GM21381 (cell line): ENCODE measurements around the gene SEMA4D.
A peak's percentile ranks its signal among the peaks of the same experiment; 100 is the strongest.

Experiments
- ATAC-seq: cut with Tn5 transposase; IDR thresholded peaks from one replicate; pipeline ENCODE4 v1.9.1; 2021; ENCODE audit warnings: mild to moderate bottlenecking, moderate library complexity; ENCODE audit not compliant: unreplicated experiment

SEMA4D gene

GRCh38 chr9:89502671-89503070 is 4.8 kb upstream of the SEMA4D start:
- no peak for ATAC-seq

GRCh38 chr9:89502038-89502601 is 4.2 kb upstream of the SEMA4D start:
- ATAC-seq = no peak

DNA sequence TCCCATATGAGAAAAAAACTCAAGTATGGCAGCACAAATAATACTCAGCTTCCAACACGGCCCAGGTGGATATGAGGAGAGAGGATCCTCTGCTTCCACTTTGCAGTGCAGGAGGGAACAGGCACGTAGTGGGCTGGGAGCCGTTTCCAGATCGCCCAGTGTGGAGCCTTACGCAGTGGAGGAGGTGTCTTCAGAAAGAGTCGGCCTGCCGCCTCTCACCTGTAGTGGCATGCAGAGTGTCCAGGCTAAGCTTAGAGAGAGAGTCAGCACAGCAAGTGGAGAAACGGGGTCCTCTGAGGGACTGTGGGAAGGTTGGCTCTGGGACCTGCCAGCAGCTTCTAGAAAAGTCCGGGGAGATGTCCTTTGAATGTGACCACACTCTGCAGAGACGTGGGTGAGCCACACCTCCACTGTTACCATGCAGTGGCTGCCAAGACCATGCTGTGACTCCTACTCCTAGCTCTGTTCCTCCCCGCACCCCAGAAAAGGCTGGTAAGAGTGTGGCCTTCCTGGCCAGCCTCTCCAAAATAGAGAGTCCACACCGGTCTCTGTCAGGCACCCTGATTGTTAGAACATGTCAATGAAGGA is 3.5 kb upstream of the SEMA4D start:
- no peak for ATAC-seq

DNA sequence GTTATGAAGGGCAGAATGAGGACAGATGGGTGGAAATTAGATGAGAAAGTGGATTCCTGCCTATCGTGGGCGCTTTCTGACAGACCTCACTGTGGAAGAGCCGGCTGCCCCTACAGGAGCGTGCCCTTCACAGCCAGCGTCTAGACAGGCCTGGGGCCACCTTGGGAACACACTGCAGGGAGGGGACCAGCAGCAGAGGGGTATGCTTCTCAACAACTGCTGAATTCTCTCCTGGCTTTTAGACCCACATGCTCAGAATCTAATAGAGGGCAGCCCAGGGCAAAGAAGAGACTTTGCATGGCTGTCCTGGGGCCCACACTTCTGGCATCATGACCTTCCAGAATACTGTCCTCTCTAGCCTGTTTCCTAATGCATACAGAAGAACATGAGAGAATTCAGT is 2.1 kb upstream of the SEMA4D start:
- no peak for ATAC-seq

GRCh38 chr9:89498852-89499480 is 1.1 kb upstream of the SEMA4D start:
- ATAC-seq = no peak

DNA sequence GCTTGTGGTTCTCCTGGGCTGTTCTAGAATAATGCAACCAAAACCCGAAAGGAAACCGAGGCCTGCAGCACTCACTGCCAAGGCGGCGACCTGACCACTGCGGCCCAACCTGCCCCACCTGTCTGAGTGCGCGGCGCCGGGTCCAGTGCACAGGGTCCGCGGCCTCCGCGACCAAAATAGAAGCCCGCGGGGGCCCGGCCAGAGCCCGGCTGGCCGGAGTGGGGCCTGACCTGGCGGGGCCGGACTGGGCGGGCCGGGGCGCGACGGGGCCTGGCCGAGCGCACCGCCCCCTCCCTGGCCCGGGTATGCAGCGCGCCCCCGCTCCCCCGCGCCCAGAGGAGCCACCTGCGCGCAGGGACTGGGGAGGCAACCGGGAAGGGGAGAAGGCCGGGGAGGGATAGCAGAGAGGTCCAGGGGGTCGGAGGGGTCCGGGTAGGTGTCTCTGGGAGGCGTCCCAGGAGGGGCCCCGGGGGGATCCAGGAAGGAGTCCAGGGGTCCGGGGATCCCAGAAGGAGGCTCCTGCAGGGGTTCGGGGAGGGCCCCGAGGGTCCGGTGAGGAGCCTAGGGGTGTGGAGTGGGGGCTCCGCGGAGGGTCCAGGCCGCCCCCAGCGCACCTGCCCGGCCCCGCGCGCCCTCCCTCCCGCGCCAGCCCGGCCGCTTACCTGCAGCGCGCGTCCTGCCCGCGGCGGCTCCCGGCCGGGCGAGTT is 503 bp downstream of the SEMA4D start:
- peak; percentile 44 for ATAC-seq

DNA sequence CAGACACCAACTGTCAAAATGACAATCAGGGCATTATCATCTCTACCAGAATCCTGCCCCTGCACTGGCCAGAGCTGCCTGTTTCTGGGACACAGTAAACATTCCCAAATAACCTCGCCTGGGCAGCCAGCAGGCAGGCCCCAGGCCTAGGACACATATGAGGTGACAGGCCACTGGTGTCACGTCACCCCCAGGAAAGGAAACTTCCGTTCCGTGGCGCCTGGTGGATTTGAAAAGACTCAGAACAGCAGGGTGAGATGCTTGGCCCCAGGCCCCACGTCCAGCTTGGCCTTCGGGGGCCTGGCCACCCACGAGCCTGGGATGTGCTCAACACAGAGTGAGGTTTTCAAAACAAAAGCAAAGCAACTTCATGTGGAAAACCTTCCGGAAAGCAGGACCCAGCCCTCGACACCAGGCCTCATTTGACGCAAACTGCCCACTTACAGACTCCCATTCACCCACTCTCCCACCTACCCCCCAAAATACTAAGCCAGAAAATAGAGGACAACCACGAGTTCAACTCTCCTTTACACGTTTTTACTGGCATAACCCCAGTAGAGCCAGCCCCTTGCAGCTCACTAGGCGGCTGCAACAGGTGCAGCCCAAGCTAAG is 1.2 kb downstream of the SEMA4D start:
- no peak for ATAC-seq

GRCh38 chr9:89495824-89496560 is 1.9 kb downstream of the SEMA4D start:
- ATAC-seq = no peak

- no peak for ATAC-seq
These were observed 3.7 kb downstream of the SEMA4D start for GRCh38 chr9:89494199-89494598.

GRCh38 chr9:89493671-89494070 is 4.2 kb downstream of the SEMA4D start:
- no peak for ATAC-seq

- no peak for ATAC-seq
These were observed 4.7 kb downstream of the SEMA4D start for GRCh38 chr9:89493181-89493580.

- ATAC-seq = no peak
These were observed 5.3 kb downstream of the SEMA4D start for GRCh38 chr9:89492586-89492985.

- no peak for ATAC-seq
These were observed 6.2 kb downstream of the SEMA4D start for GRCh38 chr9:89491694-89492093.

DNA sequence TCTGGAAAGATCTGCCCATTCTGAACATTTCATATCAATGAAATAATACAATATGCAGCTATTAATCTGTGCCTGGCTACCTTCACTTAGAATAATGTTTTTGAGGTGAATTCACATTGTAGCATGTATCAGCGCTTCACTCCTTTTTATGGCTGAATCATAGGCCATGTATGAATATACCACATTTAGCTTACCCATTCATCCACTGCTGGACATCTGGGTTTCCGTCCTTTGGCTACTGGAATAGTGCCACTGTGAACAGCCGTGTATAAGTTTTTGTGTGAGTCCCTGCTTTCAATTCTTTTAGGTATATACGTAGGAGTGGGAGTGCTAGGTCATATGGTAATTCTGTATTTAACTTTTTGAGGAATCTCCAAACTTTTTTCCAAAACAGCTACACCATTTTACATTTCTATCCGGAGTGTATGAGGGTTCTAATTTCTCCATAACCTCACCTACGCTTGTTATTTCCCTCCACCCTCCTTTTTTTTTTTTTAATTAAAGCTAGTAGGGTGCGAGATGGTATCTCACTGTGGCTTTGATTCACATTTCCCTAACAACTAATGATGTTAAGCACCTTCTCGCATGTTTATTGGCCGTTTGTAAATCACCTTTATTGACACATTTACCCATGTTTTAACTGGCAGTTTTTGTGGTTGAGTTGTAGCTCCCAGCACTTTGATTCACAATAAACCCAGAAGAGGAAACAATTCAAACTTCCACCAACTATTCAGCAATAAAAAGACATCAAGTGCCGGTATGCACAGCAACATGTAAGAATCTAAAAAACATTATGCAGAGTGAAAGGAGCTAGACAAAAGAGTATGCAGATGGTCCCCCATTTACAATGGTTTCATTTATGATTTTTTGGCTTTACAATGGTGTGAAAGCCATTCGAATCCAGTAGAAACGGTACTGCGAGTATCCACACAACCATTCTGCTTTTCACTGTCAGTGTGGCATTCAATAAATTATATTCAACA is 8.1 kb downstream of the SEMA4D start:
- ATAC-seq = no peak

DNA sequence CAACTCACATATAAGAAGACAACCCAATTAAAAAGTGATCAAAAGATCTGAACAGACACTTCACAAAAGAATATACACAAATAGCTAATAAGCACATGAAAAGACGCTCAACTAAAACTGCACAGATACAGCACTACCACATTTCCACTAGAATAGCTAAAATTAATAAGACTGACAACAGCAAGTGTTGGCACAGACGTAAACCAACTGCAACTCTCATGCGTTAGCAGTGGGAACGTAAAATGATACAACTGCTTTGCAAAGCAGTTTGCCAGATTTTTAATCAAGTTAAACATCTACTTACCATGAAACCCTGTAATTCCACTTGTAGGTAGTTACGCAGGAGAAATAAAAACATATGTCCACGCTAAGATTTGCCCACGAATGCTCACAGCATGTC is 9.0 kb downstream of the SEMA4D start:
- no peak for ATAC-seq

GRCh38 chr9:89488131-89488530 is 9.8 kb downstream of the SEMA4D start:
- ATAC-seq = no peak

GRCh38 chr9:89486681-89487080 is 11.2 kb downstream of the SEMA4D start:
- ATAC-seq = no peak

GRCh38 chr9:89484475-89485404 is 13.2 kb downstream of the SEMA4D start:
- peak; percentile 30 for ATAC-seq
